DND-41 (cell line): ENCODE results near the gene TMEM117.
"Not testable (repeated sequence)": the region's sequence is repeated elsewhere in the genome, so short reads cannot be mapped to it uniquely, and the experiment has no call there.

Experiments used
- ATAC-seq: fragments of 200-7000 bp; cut with Tn5 transposase; 3 replicates; pipeline ENCODE4 v1.9.1; 2021; ENCODE audit warnings: low read depth; ENCODE audit not compliant: insufficient read depth
- DNase-seq: peaks from one replicate; pipeline ENCODE4 v3.0.0-alpha.2; 2020
- H2AFZ ChIP-seq: 2 replicates; pipeline ENCODE4 v1.6.0; 2012; ENCODE audit warnings: low read depth, low read length
- H3K27ac ChIP-seq: 2 replicates; pipeline ENCODE4 v1.5.1; 2012; ENCODE audit warnings: low read length, inconsistent platforms
- H3K27me3 ChIP-seq: fragments of 200-600 bp; sonication (generic); 2 replicates; pipeline ENCODE4 v1.6.0; 2012; ENCODE audit warnings: low read length, mild to moderate bottlenecking, inconsistent platforms; ENCODE audit not compliant: insufficient read depth, poor library complexity
- H3K36me3 ChIP-seq: 2 replicates; pipeline ENCODE4 v1.5.1; 2012; ENCODE audit warnings: low read length, inconsistent platforms; ENCODE audit not compliant: insufficient read depth
- H3K4me1 ChIP-seq: 2 replicates; pipeline ENCODE4 v1.5.1; 2012; ENCODE audit warnings: mild to moderate bottlenecking, low read length; ENCODE audit not compliant: insufficient read depth
- H3K4me2 ChIP-seq: 2 replicates; pipeline ENCODE4 v1.6.0; 2012; ENCODE audit warnings: mild to moderate bottlenecking, moderate library complexity, low read length, inconsistent platforms; ENCODE audit not compliant: insufficient read depth
- H3K4me3 ChIP-seq, 2 experiments: fragments of 200-600 bp in 1 of 2; shearing (Covaris generic) in 1 of 2; 2 replicates each; pipeline ENCODE4 v1.5.1; 2012 to 2016; ENCODE audit warnings: inconsistent platforms in 2 of 2, low read length in 2 of 2, mild to moderate bottlenecking in 2 of 2, low read depth in 1 of 2, moderate library complexity in 1 of 2
- H3K79me2 ChIP-seq: 2 replicates; pipeline ENCODE4 v1.6.0; 2012; ENCODE audit warnings: low read length, inconsistent platforms; ENCODE audit not compliant: insufficient read depth
- H3K9ac ChIP-seq: 2 replicates; pipeline ENCODE4 v1.6.0; 2012; ENCODE audit warnings: low read depth, mild to moderate bottlenecking, inconsistent platforms, low read length, moderate library complexity
- H3K9me3 ChIP-seq: 2 replicates; pipeline ENCODE4 v1.5.1; 2012; ENCODE audit warnings: low read length, moderate library complexity, mild to moderate bottlenecking, inconsistent platforms; ENCODE audit not compliant: insufficient read depth, severe bottlenecking
- H4K20me1 ChIP-seq: 2 replicates; pipeline ENCODE4 v1.6.0; 2012; ENCODE audit warnings: low read length; ENCODE audit not compliant: insufficient read depth
- CTCF ChIP-seq: IDR thresholded peaks from 2 replicates; pipeline ENCODE4 v1.5.1; 2012; ENCODE audit warnings: borderline replicate concordance, low read length, moderate library complexity, mild to moderate bottlenecking; ENCODE audit not compliant: poor library complexity, severe bottlenecking; ENCODE audit errors: extremely low read depth
- EZH2 ChIP-seq: IDR thresholded peaks from 3 replicates; pipeline ENCODE4 v1.6.1; 2012; ENCODE audit warnings: borderline replicate concordance, low read depth, mild to moderate bottlenecking, moderate library complexity, low read length, inconsistent platforms; ENCODE audit not compliant: severe bottlenecking

Gene TMEM117

GRCh38 chr12:43869184-43869583 lies 33.3 kb downstream of the TMEM117 start:
- Histone ChIP-seq H3K27me3 (no peaks in the 10 kb centered on the region), H3K4me3 (no peak overlapping the region), H3K9ac (no peak overlapping the region), H3K27ac (no peak overlapping the region), H3K36me3 (no peaks in the 10 kb centered on the region), H4K20me1 (no peaks in the 10 kb centered on the region), H2AFZ (no peak overlapping the region), H3K4me1 (no peaks in the 10 kb centered on the region), H3K9me3 (no peaks in the 10 kb centered on the region), H3K4me2 (no peak overlapping the region), H3K79me2 (no peaks in the 10 kb centered on the region)
- ATAC-seq (no peak), DNase-seq (no peak)
- TF ChIP-seq CTCF (no peak), EZH2 (no peak)

DNA sequence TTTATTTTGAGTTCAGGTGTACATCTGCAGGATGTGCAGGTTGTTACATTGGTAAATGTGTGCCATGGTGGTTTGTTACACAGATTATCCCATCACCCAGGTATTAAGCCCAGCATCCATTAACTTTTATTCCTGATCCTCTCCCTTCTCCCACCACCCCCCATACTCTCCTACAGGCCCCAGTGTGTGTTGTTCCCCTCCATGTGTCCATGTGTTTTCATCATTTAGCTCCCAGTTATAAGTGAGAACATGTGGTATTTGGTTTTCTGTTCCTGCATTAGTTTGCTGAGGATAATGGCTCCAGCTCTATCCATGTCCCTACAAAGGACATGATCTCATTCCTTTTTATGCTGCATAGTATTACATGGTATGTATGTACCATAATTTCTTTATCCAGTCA lies 33.9 kb downstream of the TMEM117 start:
- not testable (repeated sequence) for ATAC-seq, H4K20me1 ChIP-seq

GRCh38 chr12:43871258-43871657 lies 35.4 kb downstream of the TMEM117 start:
- not testable (repeated sequence) for H3K36me3 ChIP-seq, H3K4me3 ChIP-seq, H3K27me3 ChIP-seq, H3K79me2 ChIP-seq, H3K9ac ChIP-seq, H4K20me1 ChIP-seq, H3K27ac ChIP-seq, H3K4me1 ChIP-seq, H3K4me2 ChIP-seq, H2AFZ ChIP-seq, ATAC-seq, DNase-seq, H3K9me3 ChIP-seq

More for the DNA sequence above, 33.9 kb downstream of the TMEM117 start:
- not testable (repeated sequence) for H2AFZ ChIP-seq, H3K4me1 ChIP-seq, H3K27me3 ChIP-seq, H3K27ac ChIP-seq, H3K4me3 ChIP-seq, H3K36me3 ChIP-seq, H3K79me2 ChIP-seq, H3K4me2 ChIP-seq, H3K9me3 ChIP-seq, DNase-seq, H3K9ac ChIP-seq

DNA sequence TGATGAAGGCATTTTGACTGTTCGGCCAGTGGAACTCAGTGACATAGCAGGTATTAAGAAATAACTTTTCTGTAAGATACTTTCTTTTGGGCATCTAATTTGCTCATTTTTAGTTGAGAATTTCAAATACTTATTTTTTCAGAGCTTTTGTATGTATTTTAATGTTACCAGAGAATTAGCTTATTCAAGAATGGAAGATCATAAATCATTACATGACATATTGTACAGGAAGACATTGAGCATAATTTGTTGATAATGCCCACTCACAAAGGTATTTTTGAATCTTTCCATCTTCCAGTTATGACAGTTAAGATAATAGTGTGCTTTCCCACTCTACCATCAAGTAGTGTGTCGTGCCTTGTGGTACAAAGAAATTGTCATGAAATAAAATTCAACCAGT lies 36.5 kb downstream of the TMEM117 start:
- ATAC-seq (no peak), DNase-seq (no peak)
- no peak overlapping the region for H3K4me3 ChIP-seq
- no peak overlapping the region for H3K27ac ChIP-seq
- no peak for TF ChIP-seq EZH2
- no peak for TF ChIP-seq CTCF
- no peaks in the 10 kb centered on the region for H3K79me2 ChIP-seq
- no peaks in the 10 kb centered on the region for H4K20me1 ChIP-seq
- no peaks in the 10 kb centered on the region for H3K27me3 ChIP-seq
- no peak overlapping the region for H3K4me2 ChIP-seq
- no peaks in the 10 kb centered on the region for H3K4me1 ChIP-seq
- no peaks in the 10 kb centered on the region for H3K36me3 ChIP-seq
- no peaks in the 10 kb centered on the region for H3K9me3 ChIP-seq
- no peak overlapping the region for H2AFZ ChIP-seq
- H3K9ac ChIP-seq: no peak overlapping the region

- ATAC-seq (no peak), DNase-seq (no peak)
- no peak overlapping the region for H3K27ac ChIP-seq
- no peak overlapping the region for H3K9ac ChIP-seq
- no peaks in the 10 kb centered on the region for H3K36me3 ChIP-seq
- no peaks in the 10 kb centered on the region for H3K4me1 ChIP-seq
- H4K20me1 ChIP-seq: no peaks in the 10 kb centered on the region
- no peak overlapping the region for H3K4me3 ChIP-seq
- H3K9me3 ChIP-seq: no peaks in the 10 kb centered on the region
- H2AFZ ChIP-seq: no peak overlapping the region
- no peaks in the 10 kb centered on the region for H3K79me2 ChIP-seq
- peaks cover 2% of the 10 kb centered on the region for H3K27me3 ChIP-seq
- no peak overlapping the region for H3K4me2 ChIP-seq
- no peak for TF ChIP-seq EZH2
- TF ChIP-seq CTCF: no peak
These were observed 42.2 kb downstream of the TMEM117 start for GRCh38 chr12:43878050-43878449.
